ENCODE data around the gene TARS3. TPM values are rescaled to one million over a fixed set of nuclear protein-coding genes. Genes with fewer than 3 reads are reported as not detected.

The TARS3 gene
- total RNA-seq, 1 donor from 2014 or later: 21.2 TPM

DNA sequence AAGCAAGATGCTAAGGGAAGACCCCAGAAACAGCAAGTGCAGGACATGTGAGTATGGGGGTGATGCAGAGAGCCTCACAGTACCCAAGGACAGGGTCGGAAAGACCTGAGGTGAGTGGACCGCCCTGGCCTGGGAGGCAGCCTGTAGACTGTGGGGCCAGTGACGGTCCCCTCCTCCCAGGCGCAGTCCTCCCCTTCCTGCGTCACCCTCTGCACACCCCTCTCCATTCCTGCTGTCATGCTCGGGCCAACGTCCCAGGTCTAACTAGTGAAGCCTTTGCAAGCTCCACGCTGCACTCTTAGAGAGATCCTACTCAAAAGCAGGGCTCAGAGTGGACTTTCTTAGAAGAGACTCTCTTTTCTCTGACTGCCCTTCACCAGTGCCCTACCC lies 113.7 kb downstream of the TARS3 start:
- Histone ChIP-seq H3K27me3 (no peaks in the 10 kb centered on the region), H4K20me1 (ENCODE audit: low read depth) (no peaks in the 10 kb centered on the region), H3K79me2 (ENCODE audit: low read depth) (no peaks in the 10 kb centered on the region), H2AFZ (replicated peaks) (no peak overlapping the region), H3K36me3 (no peaks in the 10 kb centered on the region), H3K27ac (no peak overlapping the region), H3K9me3 (ENCODE audit: low read depth) (no peaks in the 10 kb centered on the region), H3K4me2 (no peak overlapping the region), H3K4me3 (no peak overlapping the region), H3F3A (ENCODE audit: low read depth) (no peaks in the 10 kb centered on the region), H3K4me1 (peaks cover 11% of the 10 kb centered on the region), H3K9ac (no peak overlapping the region)
- no peaks in the 10 kb centered on the region for H3K36me3 Mint-ChIP-seq
- H3K27me3 Mint-ChIP-seq (ENCODE audit: insufficient read depth, low read depth): peaks cover 7% of the 10 kb centered on the region
- H3K9me3 Mint-ChIP-seq: no peaks in the 10 kb centered on the region
- peak overlapping the region; percentile 33 for H3K27ac Mint-ChIP-seq
- no peak for DNase-seq (ENCODE audit: low spot score)
- TF ChIP-seq EZH2phosphoT487 (IDR thresholded peaks at IDR 0.05) (no peak), CTCF (IDR thresholded peaks at IDR 0.05) (no peak), EZH2 (IDR thresholded peaks at IDR 0.05) (no peak)
- peaks cover 48% of the 10 kb centered on the region for H3K4me1 Mint-ChIP-seq
- no peak overlapping the region for H3K4me3 Mint-ChIP-seq

DNA sequence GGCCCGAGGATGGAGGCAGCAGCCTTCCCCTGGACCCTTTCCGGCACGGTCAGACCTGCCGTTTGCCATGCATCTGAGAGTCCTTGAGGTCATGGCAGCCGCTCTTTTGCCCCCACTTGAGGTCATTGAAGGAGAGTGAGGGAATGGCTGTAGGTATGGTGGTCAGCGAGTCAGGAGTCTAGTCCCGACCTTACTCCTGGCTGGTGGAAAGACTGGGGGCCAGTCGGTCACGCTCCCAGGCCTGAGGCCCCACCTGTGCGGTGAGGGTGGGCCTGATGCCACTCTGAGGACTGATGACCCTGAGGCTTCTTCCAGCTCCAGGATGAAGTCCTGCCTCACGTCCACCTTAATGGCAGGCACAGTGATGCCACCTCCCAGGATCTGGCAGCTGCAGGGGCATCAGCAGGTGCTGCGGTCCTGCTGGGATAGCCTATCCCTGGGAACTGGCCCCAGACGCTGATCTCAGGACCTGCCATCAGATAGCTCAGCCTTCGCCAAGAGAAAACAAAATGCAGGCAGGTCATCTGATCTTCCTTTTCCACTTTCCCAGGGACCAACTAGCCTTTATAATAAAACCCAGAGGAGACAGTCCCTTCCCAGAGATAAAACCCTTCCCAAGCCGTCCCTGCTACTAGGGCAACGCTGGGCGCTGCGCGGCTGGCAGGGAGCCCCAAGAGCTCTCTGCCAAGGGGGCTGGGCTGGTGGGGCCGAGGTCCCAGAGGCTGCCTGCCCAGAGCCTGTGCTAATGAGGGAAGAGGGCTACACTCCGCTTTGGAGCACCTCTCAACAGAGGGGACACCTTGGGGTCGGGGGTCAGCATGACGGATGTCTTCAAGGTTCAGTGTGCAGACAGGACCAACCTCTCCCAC lies 114.3 kb downstream of the TARS3 start:
- H3F3A ChIP-seq (ENCODE audit: low read depth): no peaks in the 10 kb centered on the region
- H4K20me1 ChIP-seq (ENCODE audit: low read depth): no peaks in the 10 kb centered on the region
- H3K27ac ChIP-seq: no peak overlapping the region
- H3K36me3 ChIP-seq: no peaks in the 10 kb centered on the region
- H3K4me1 ChIP-seq: peaks cover 10% of the 10 kb centered on the region
- H3K79me2 ChIP-seq (ENCODE audit: low read depth): no peaks in the 10 kb centered on the region
- no peaks in the 10 kb centered on the region for H3K36me3 Mint-ChIP-seq
- peaks cover 8% of the 10 kb centered on the region for H3K27me3 Mint-ChIP-seq (ENCODE audit: insufficient read depth, low read depth)
- no peak overlapping the region for H2AFZ ChIP-seq (replicated peaks)
- TF ChIP-seq CTCF (IDR thresholded peaks at IDR 0.05) (no peak), EZH2 (IDR thresholded peaks at IDR 0.05) (no peak), EZH2phosphoT487 (IDR thresholded peaks at IDR 0.05) (no peak)
- H3K9me3 Mint-ChIP-seq: no peaks in the 10 kb centered on the region
- peaks cover 41% of the 10 kb centered on the region for H3K4me1 Mint-ChIP-seq
- no peak for DNase-seq (ENCODE audit: low spot score)
- H3K9ac ChIP-seq: no peak overlapping the region
- H3K27me3 ChIP-seq: no peaks in the 10 kb centered on the region
- no peak overlapping the region for H3K4me2 ChIP-seq
- H3K9me3 ChIP-seq (ENCODE audit: low read depth): no peaks in the 10 kb centered on the region
- no peak overlapping the region for H3K27ac Mint-ChIP-seq
- no peak overlapping the region for H3K4me3 Mint-ChIP-seq
- no peak overlapping the region for H3K4me3 ChIP-seq

DNA sequence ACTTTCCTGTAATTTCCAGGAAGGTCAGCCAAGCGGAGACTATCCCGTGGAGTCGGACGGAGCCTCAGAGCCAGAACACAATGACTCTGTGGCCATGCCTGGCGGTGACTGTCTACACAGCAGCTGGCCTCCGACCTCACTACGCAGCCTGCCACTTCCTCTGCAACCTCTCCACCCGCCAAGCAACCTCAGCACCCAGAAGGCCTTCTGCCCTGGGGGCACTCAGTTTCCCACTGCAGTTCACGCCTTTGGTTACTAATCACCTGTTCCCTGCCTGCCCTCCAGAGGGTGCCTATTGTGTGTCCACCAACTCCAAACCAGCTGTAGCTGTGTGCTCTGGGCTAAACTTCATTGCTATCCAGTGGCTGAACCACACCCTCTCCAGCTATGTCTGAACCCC lies 116.1 kb downstream of the TARS3 start:
- TF ChIP-seq CTCF (IDR thresholded peaks at IDR 0.05) (no peak), EZH2 (IDR thresholded peaks at IDR 0.05) (no peak), EZH2phosphoT487 (IDR thresholded peaks at IDR 0.05) (no peak)
- Histone ChIP-seq H4K20me1 (ENCODE audit: low read depth) (no peaks in the 10 kb centered on the region), H3K4me2 (no peak overlapping the region), H3K27me3 (no peaks in the 10 kb centered on the region), H3K9me3 (ENCODE audit: low read depth) (no peaks in the 10 kb centered on the region), H3K9ac (no peak overlapping the region), H3K4me1 (no peaks in the 10 kb centered on the region), H3K4me3 (no peak overlapping the region), H3K36me3 (no peaks in the 10 kb centered on the region), H3F3A (ENCODE audit: low read depth) (no peaks in the 10 kb centered on the region), H2AFZ (replicated peaks) (no peak overlapping the region), H3K79me2 (ENCODE audit: low read depth) (no peaks in the 10 kb centered on the region), H3K27ac (no peak overlapping the region)
- H3K9me3 Mint-ChIP-seq: peaks cover 2% of the 10 kb centered on the region
- H3K27ac Mint-ChIP-seq: no peak overlapping the region
- peaks cover 25% of the 10 kb centered on the region for H3K4me1 Mint-ChIP-seq
- H3K27me3 Mint-ChIP-seq (ENCODE audit: insufficient read depth, low read depth): peaks cover 8% of the 10 kb centered on the region
- no peak overlapping the region for H3K4me3 Mint-ChIP-seq
- H3K36me3 Mint-ChIP-seq: no peaks in the 10 kb centered on the region
- no peak for DNase-seq (ENCODE audit: low spot score)
